ENCODE data around the gene SHOC2.

The SHOC2 gene

DNA sequence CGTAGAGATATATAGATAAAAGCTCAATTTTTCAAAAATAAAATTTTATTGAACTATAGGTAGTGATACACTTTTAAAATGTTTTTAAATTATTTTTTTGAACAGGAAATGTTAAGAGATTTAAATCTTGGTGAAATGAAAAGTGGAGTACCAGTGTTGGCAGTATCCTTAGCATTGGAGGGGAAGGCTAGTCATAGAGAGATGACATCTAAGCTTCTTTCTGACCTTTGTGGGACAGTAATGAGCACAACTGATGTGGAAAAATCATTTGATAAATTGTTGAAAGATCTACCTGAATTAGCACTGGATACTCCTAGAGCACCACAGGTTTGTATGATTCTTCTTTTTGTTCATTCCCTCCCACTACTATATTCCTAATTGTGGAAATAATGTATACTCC, 31.8 kb upstream of the SHOC2 start:
- TF ChIP-seq, protein P1, sequence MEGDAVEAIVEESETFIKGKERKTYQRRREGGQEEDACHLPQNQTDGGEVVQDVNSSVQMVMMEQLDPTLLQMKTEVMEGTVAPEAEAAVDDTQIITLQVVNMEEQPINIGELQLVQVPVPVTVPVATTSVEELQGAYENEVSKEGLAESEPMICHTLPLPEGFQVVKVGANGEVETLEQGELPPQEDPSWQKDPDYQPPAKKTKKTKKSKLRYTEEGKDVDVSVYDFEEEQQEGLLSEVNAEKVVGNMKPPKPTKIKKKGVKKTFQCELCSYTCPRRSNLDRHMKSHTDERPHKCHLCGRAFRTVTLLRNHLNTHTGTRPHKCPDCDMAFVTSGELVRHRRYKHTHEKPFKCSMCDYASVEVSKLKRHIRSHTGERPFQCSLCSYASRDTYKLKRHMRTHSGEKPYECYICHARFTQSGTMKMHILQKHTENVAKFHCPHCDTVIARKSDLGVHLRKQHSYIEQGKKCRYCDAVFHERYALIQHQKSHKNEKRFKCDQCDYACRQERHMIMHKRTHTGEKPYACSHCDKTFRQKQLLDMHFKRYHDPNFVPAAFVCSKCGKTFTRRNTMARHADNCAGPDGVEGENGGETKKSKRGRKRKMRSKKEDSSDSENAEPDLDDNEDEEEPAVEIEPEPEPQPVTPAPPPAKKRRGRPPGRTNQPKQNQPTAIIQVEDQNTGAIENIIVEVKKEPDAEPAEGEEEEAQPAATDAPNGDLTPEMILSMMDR (IDR thresholded peaks at IDR 0.05; ENCODE audit: insufficient read depth, missing control alignments), result no peak

GRCh38 chr10:110892602-110893288, 26.7 kb upstream of the SHOC2 start:
- FAIRE-seq (no peak), DNase-seq (ENCODE audit: insufficient read length, low spot score) (no peak)
- TF ChIP-seq, protein P1 (IDR thresholded peaks at IDR 0.05; ENCODE audit: insufficient read depth, missing control alignments), result no peak

More for the DNA sequence above, 31.8 kb upstream of the SHOC2 start:
- DNase-seq (ENCODE audit: insufficient read length, low spot score) (no peak), FAIRE-seq (no peak)

DNA sequence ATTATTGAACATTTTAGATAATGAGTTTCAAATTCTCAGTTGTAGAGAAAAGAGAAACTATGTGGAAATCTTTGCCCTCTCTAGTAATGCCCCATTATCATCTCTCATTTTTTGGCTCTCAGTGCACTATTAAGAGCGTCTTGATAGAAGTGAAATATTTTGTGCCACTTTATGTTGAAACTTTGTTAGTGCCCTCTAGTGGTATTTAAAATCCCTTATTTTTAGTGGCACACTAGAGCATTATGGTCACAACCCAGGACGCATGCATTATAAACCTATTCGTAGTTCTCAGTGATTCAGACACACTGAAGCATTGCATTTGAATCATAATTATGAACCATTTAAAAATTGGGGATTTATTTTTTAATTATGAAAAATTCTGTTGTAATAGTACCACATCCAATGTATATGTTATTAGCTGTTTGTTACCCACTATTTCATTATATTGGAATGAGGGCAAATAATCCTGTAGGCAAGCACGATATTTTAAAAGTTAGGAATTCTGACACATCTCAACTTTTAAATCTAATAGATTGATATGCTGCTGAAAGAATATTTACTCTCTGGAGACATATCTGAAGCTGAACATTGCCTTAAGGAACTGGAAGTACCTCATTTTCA, 25.7 kb upstream of the SHOC2 start:
- TF ChIP-seq, protein P1 (IDR thresholded peaks at IDR 0.05; ENCODE audit: insufficient read depth, missing control alignments), result peak; percentile 68
- no peak for DNase-seq (ENCODE audit: insufficient read length, low spot score)
- FAIRE-seq, result no peak

DNA sequence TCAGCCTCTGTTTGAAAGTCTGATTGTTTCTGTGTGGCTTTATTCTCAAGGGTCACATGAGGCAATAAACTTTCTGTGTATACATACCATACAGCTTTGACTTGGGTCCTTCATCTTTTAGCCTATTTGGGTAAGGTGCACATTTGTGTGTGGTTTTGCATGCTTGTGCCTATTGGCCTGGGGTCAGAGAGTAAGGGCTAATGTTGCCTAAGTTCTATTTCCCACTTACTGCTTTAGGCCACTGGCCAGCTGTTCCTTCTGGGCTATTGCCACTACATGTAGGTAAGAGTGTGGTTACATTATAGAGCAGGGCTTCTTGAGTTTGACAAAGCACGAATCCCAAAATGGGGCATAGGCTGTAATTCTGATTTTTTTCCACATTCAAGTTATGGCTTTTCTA, 22.2 kb upstream of the SHOC2 start:
- DNase-seq (ENCODE audit: insufficient read length, low spot score) (no peak), FAIRE-seq (no peak)

DNA sequence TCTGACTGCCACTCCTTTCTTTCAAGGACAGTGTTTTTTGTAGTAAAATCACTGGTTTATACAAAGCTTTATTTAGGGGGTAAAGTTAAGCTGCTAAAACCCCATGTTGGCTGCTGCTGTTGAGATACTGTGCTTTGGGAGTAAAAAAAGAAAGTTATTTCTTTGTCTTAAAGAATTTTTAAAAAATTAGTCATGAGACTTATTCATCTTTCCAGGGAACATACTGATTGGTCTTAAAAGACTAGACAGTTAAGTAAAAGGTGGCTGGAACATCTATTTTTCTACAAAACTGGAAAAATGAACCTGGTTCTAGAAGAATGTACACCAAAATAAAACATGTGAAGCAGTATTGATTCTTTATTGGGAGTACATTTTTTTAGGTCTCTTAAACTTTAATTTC, 21.0 kb upstream of the SHOC2 start:
- no peak for DNase-seq (ENCODE audit: insufficient read length, low spot score)
- no peak for FAIRE-seq
- TF ChIP-seq, protein P1 (IDR thresholded peaks at IDR 0.05; ENCODE audit: insufficient read depth, missing control alignments), result no peak

More for the DNA sequence above, 22.2 kb upstream of the SHOC2 start:
- TF ChIP-seq, protein P1 (IDR thresholded peaks at IDR 0.05; ENCODE audit: insufficient read depth, missing control alignments), result no peak

DNA sequence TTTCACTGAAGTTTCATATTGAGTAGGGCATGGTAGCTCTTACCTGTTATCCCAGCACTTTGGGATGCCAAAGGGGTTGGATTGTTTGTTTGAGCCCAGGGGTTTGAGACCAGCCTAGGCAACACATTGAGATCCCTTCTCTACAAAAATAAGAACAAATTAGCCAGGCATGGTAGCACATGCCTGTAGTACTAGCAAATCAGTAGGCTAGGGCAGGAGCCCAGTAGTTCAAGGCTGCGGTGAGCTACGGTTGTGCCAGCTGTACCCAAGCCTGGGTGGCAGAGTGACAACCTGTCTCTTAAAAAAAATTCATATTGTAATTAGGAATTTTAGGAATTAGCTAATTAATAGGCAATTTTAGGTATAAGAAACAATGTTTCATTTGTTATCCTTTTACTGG, 18.4 kb upstream of the SHOC2 start:
- FAIRE-seq, result no peak
- TF ChIP-seq, protein P1 (IDR thresholded peaks at IDR 0.05; ENCODE audit: insufficient read depth, missing control alignments), result no peak
- DNase-seq (ENCODE audit: insufficient read length, low spot score), result no peak

Data from D721Med (cell line).